ENCODE data around the gene KIF12.
"Not testable (repeated sequence)": the region's sequence is repeated elsewhere in the genome, so short reads cannot be mapped to it uniquely, and the experiment has no call there.

KIF12 gene

GRCh38 chr9:114046237-114046755 lies 52.8 kb downstream of the KIF12 start:
- Histone ChIP-seq H2BK5ac (ENCODE audit: low read depth, low read length, poor library complexity, severe bottlenecking) (no peak overlapping the region), H3K79me1 (replicated peaks; ENCODE audit: low read length, poor library complexity, severe bottlenecking) (peaks cover 11% of the 10 kb centered on the region), H3K36me3 (ENCODE audit: control insufficient read depth in 1 of 2, insufficient read depth in 2 of 2, low read depth in 1 of 2, low read length in 2 of 2) (peaks cover 31 to 77% of the 10 kb centered on the region in 2 experiments), H3K4ac (ENCODE audit: low read depth in 1 of 2, low read length in 2 of 2) (no peak overlapping the region), H2AK5ac (ENCODE audit: low read length, severe bottlenecking) (no peak overlapping the region), H2BK120ac (ENCODE audit: low read depth, low read length) (no peak overlapping the region), H3K9me3 (ENCODE audit: control insufficient read depth, low read length) (peaks cover 4% of the 10 kb centered on the region), H3K27ac (ENCODE audit: low read length, poor library complexity, severe bottlenecking) (no peak overlapping the region), H4K8ac (ENCODE audit: low read length) (no peak overlapping the region), H3K4me3 (ENCODE audit: insufficient read depth in 1 of 2, low read depth in 1 of 2, low read length in 2 of 2) (no peak overlapping the region), H4K91ac (ENCODE audit: low read length) (no peak overlapping the region), H2BK12ac (ENCODE audit: low read length in 2 of 2) (no peak overlapping the region), H2AFZ (ENCODE audit: low read depth, low read length) (no peak overlapping the region), H3K27me3 (ENCODE audit: control insufficient read depth in 1 of 2, insufficient read depth in 1 of 2, low read length in 2 of 2) (no peaks in the 10 kb centered on the region), H2BK15ac (ENCODE audit: low read depth, poor library complexity, severe bottlenecking) (no peak overlapping the region), H3K9ac (ENCODE audit: low read length) (no peak overlapping the region), H3K14ac (ENCODE audit: low read length in 2 of 2) (no peak overlapping the region), H3K18ac (ENCODE audit: low read depth in 1 of 2, low read length in 2 of 2) (no peak overlapping the region), H3K4me1 (ENCODE audit: control insufficient read depth, insufficient read depth, low read depth, low read length) (no peaks in the 10 kb centered on the region), H3K4me2 (ENCODE audit: low read length, poor library complexity, severe bottlenecking) (no peak overlapping the region), H3K23ac (ENCODE audit: low read length in 2 of 2) (no peak overlapping the region)
- DNase-seq = no peak
- 91% methylated on average over 3 of the region's 4 CpGs for WGBS

GRCh38 chr9:114043660-114044059 lies 55.4 kb downstream of the KIF12 start:
- not testable (repeated sequence) for H2AFZ ChIP-seq (ENCODE audit: low read depth, low read length); H3K4me3 ChIP-seq (ENCODE audit: insufficient read depth in 1 of 2, low read depth in 1 of 2, low read length in 2 of 2); H2BK120ac ChIP-seq (ENCODE audit: low read depth, low read length); H3K27ac ChIP-seq (ENCODE audit: low read length, poor library complexity, severe bottlenecking); H3K14ac ChIP-seq (ENCODE audit: low read length in 2 of 2); H3K27me3 ChIP-seq (ENCODE audit: control insufficient read depth in 1 of 2, insufficient read depth in 1 of 2, low read length in 2 of 2); H3K18ac ChIP-seq (ENCODE audit: low read depth in 1 of 2, low read length in 2 of 2); H3K23ac ChIP-seq (ENCODE audit: low read length in 2 of 2); H3K4me1 ChIP-seq (ENCODE audit: control insufficient read depth, insufficient read depth, low read depth, low read length); H4K8ac ChIP-seq (ENCODE audit: low read length); DNase-seq; H2AK5ac ChIP-seq (ENCODE audit: low read length, severe bottlenecking); H3K79me1 ChIP-seq (replicated peaks; ENCODE audit: low read length, poor library complexity, severe bottlenecking); H2BK12ac ChIP-seq (ENCODE audit: low read length in 2 of 2); H3K4ac ChIP-seq (ENCODE audit: low read depth in 1 of 2, low read length in 2 of 2); H3K9ac ChIP-seq (ENCODE audit: low read length); H4K91ac ChIP-seq (ENCODE audit: low read length); H2BK5ac ChIP-seq (ENCODE audit: low read depth, low read length, poor library complexity, severe bottlenecking); H2BK15ac ChIP-seq (ENCODE audit: low read depth, poor library complexity, severe bottlenecking); H3K4me2 ChIP-seq (ENCODE audit: low read length, poor library complexity, severe bottlenecking); H3K9me3 ChIP-seq (ENCODE audit: control insufficient read depth, low read length)
- H3K36me3 ChIP-seq (ENCODE audit: control insufficient read depth in 1 of 2, insufficient read depth in 2 of 2, low read depth in 1 of 2, low read length in 2 of 2) = peaks cover 16 to 65% of the 10 kb centered on the region in 2 experiments

Data from mesenchymal stem cell (in vitro differentiated cells and primary cell).